Mucosa of descending colon (tissue), 3 donors: Measurements from ENCODE around the gene TTLL8. TPM values are rescaled to one million over a fixed set of nuclear protein-coding genes. Genes with fewer than 3 reads are reported as not detected.

ENCODE experiments used
- ATAC-seq: fragments of 200-7000 bp; cut with Tn5 transposase; one replicate; pipeline ENCODE4 v1.9.1; 2020; ENCODE audit warnings: mild to moderate bottlenecking, moderate library complexity
- DNase-seq, 3 donors: peaks; one replicate each; pipeline ENCODE4 v3.0.0-alpha.2; 2020
- H3K36me3 ChIP-seq: fragments of 200-600 bp; one replicate; pipeline ENCODE4 v1.8.0; 2021; ENCODE audit warnings: low read depth, mild to moderate bottlenecking
- H3K4me1 ChIP-seq: fragments of 200-600 bp; one replicate; pipeline ENCODE4 v1.8.0; 2021; ENCODE audit warnings: low read depth, mild to moderate bottlenecking
- H3K4me3 ChIP-seq: fragments of 200-600 bp; one replicate; pipeline ENCODE4 v1.8.0; 2021; ENCODE audit warnings: mild to moderate bottlenecking
- H3K9me3 ChIP-seq: fragments of 200-600 bp; one replicate; pipeline ENCODE4 v1.8.0; 2021; ENCODE audit warnings: mild to moderate bottlenecking
- intact Hi-C, 2 donors: fragments of 100-400 bp; cut with DNase I in 1 of 2; cut with micrococcal nuclease in 1 of 2; formaldehyde crosslinking; loops; one replicate each; pipeline versions ENCODE4 v1.11.0 to v1.11.1; 2022; cut with DNase I, micrococcal nuclease
- total RNA-seq, 3 donors: library from RNA; stranded (reverse); fragmentation: NEBNext Ultra II Directional in 2 of 3; extraction: Animal tissue kit (Norgen Biotek cat#: 25700) in 2 of 3; gene quantifications; one replicate each; pipeline versions ENCODE4 v1.2.1 to v1.2.4, GENCODE V29; 2021 to 2023
- TF ChIP-seq, protein P1 (sequence below): fragments of 200-600 bp; IDR thresholded peaks from one replicate; pipeline ENCODE4 v1.8.0; 2022; ENCODE audit warnings: antibody characterized with exemption, mild to moderate bottlenecking
- donor health status: DM: no; HTN: no; CAD: no; lungs with moderate emphysema.
- donor health status: DM: no; HTN: no; CAD: no.
- donor health status: DM: no; HTN: yes; CAD: no.

The TTLL8 gene
- total RNA-seq, 3 donors from 2014 or later = not detected

DNA sequence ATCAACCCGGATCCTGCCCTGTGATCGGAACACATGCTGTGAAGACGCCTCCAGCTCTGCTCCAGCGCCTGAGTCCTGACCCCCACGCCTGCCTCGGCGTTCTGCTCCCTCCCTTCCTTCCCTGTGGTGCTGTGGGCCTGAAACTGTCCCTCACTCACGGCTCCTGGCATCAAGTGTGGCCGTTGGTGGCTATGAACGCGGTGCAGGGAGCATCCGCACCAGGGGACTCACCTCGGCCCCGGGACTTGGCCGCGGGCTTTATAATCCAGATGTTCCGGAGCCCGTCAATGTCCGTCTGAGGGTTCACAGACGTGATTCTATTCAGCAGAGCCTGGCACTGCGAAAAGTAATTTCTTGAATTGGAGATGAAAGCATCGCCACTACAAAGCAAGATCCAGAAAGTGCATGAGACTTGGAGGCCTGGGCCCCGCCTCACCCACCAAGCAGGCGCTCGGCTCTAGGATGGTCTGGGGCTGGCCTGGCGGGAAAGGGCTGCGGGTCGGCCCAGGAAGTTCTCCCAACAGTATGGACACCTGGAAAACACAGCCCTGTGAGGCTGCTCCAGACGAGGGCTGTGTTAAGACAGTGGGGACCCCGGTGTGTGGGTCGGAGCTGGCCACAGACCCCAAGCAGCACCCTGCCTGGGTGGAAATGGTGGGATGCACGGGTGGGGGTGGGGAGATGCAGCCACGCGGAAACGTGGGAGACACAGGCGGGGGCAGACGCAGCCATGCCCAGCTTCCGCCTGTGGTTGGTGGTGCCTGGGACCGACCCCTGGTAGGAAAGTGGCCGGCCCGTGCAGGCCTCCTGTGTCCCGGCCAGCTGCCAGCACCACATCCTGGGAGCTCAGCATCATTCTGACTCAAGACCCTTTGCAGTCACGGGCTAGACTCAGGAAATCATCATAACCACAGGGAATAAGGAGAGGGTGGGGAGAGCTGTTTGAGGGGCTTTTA, 23.7 kb downstream of the TTLL8 start:
- Histone ChIP-seq H3K4me3 (no peak overlapping the region), H3K4me1 (no peaks in the 10 kb centered on the region), H3K36me3 (no peaks in the 10 kb centered on the region), H3K9me3 (no peaks in the 10 kb centered on the region)
- ATAC-seq (no peak), DNase-seq (no peak)
- intact Hi-C loops = loop anchor here in 1 of 2 donors (5.0 to 10.0 kb wide), 2 partner anchors 107 to 270 kb away; no protein-coding TSS in a partner anchor
- TF ChIP-seq, protein P1, sequence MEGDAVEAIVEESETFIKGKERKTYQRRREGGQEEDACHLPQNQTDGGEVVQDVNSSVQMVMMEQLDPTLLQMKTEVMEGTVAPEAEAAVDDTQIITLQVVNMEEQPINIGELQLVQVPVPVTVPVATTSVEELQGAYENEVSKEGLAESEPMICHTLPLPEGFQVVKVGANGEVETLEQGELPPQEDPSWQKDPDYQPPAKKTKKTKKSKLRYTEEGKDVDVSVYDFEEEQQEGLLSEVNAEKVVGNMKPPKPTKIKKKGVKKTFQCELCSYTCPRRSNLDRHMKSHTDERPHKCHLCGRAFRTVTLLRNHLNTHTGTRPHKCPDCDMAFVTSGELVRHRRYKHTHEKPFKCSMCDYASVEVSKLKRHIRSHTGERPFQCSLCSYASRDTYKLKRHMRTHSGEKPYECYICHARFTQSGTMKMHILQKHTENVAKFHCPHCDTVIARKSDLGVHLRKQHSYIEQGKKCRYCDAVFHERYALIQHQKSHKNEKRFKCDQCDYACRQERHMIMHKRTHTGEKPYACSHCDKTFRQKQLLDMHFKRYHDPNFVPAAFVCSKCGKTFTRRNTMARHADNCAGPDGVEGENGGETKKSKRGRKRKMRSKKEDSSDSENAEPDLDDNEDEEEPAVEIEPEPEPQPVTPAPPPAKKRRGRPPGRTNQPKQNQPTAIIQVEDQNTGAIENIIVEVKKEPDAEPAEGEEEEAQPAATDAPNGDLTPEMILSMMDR = no peak

DNA sequence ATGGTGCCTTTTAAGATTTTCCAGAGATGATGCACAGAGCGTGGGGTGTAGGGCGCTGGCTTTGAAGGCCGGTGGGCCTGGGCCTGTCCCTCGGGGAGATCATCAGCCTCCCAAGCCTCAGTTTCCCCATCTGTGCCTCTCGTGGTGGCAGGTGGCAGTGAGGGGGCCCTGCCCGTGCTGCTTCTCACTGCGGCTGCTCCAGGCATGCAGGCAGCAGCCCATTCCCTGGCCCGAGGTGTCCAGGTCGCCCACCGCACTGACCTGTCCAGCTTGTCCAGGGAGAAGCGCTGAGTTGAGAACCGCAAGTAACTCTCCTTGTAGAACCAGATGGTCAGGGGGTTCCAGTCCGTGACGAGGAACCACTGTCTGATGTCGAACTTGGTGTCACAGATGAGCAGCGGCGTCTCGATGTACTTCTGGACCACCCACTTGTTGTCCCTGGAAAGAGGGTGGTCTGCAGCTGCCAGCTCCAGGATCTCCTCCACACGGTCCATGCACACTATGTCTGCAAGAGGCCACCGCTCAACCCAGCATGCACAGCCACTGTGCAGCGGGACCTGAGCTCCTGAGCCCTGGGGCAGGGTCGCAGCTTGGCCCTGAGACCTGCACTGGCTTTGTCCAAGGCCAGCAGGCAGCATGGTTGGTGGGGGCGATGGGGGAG, 25.0 kb downstream of the TTLL8 start:
- Histone ChIP-seq H3K4me3 (no peak overlapping the region), H3K9me3 (no peaks in the 10 kb centered on the region), H3K36me3 (no peaks in the 10 kb centered on the region), H3K4me1 (no peaks in the 10 kb centered on the region)
- intact Hi-C loops = loop anchor here in 1 of 2 donors (5.0 to 10.0 kb wide), 2 partner anchors 106 to 268 kb away; no protein-coding TSS in a partner anchor
- DNase-seq (no peak), ATAC-seq (no peak)
- TF ChIP-seq, protein P1 = no peak

DNA sequence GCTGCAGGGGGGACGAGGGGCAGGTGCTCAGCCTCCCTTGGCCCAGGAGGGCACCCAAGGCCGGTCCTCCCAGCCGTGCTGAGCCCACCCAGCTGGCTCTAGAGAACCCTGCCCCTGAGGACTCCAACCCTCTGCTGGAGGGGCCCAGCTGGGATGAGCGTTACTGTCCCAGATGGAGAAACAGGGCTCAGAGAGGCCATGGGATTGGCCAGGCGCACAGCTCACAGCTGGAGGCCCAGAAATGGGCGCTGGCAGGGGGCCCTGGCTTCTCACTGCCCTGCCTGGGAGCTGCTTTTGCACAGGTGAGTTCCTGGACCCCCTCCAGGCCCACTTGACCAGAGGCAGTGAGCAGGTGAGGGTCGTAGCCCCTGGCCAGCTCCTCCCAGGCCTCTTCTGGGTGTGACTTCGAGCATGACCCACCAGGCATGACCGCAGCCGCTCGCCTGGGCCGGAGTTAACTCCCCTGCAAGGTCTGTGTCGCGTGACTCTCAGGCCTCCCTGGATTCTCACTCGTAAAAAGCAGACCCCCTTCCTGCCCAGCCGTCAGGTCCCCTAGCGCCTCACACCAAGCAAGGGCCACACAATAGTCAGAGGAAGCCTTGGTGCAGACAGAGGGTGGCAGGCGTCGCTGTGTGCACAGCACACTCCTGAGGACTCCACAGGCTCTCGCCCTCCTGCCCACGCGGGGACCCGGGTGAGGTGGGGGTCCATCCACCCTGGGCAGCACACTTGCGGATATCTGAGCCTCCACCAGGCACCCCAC, 25.8 kb downstream of the TTLL8 start:
- Histone ChIP-seq H3K9me3 (no peaks in the 10 kb centered on the region), H3K4me1 (no peaks in the 10 kb centered on the region), H3K4me3 (no peak overlapping the region), H3K36me3 (no peaks in the 10 kb centered on the region)
- intact Hi-C loops = loop anchor here in 1 of 2 donors (5.0 to 10.0 kb wide), 2 partner anchors 105 to 267 kb away; no protein-coding TSS in a partner anchor
- TF ChIP-seq, protein P1 = no peak
- DNase-seq (no peak), ATAC-seq (no peak)

DNA sequence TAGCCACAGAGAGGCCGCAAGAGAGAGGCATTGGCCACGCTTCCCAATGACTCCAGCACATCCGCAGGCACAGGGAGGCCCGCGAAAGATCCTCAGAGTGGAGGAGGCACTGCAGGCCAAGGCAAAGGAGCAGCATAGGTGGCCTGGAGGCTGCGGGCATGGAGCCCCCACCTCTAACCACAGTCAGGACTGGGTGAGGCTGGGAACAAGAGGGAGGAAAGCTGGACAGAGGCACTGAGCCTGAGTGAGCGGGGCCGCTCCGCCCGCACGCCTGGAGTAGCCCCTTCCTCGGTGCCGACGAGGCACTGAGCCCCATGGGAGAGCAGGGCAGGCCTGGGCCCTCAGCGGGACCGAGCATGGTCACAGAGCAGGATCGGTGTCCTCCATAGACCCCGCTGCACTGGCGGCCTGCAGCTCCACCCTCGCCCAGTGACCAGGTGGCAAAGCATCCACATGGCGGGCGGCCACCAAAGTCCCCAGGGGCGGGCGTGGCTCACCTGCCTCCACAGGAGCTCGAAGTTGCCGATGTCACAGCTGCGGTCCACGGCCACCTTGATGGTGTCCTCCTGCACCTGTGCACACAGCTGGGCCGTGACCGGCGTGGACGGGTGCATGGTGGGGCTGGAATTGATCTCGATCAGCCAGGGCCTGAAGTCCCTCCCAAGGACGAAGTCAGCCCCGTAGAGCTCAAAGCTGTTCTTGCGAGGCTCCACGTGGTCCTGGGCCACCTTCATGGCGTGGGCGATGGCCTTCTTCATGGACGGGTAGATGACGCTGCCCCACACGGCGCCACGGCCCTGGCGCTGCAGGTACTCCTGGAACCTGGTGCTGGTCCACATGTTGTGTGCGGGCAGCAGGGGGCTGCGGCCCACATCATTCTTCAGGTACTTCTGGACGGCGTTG, 26.7 kb downstream of the TTLL8 start:
- Histone ChIP-seq H3K4me3 (no peak overlapping the region), H3K36me3 (no peaks in the 10 kb centered on the region), H3K4me1 (no peaks in the 10 kb centered on the region), H3K9me3 (no peaks in the 10 kb centered on the region)
- intact Hi-C loops = loop anchor here (2.0 to 10.0 kb wide), 3 partner anchors 101 to 267 kb away; no protein-coding TSS in a partner anchor
- TF ChIP-seq, protein P1 = no peak
- ATAC-seq (no peak), DNase-seq (no peak)
